ENCODE data around the gene CARS2.

The CARS2 gene

DNA sequence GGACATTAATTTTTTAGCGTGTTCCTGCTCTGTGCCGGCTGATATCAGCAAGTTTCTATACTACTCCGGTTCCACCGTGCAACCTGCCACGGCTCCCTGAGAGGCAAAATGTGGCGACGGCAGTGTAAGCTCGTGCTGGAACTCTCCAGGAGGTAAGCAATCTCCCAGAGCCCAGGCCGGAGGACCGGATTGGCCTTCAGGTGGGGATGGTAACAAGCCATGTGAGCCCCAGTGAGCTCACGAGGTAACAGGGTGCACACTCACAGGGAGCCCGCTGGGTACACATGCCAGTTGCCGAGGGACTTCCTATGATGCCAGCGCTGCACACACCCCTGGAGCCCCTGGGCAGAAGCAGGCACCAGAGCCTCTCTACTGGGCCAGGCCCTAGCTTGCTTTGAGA lies 52.1 kb downstream of the CARS2 start:
- no peak overlapping the region for H3K27ac ChIP-seq
- no peak for TF ChIP-seq ZFX (IDR thresholded peaks at IDR 0.05)
- TF ChIP-seq, protein P1, sequence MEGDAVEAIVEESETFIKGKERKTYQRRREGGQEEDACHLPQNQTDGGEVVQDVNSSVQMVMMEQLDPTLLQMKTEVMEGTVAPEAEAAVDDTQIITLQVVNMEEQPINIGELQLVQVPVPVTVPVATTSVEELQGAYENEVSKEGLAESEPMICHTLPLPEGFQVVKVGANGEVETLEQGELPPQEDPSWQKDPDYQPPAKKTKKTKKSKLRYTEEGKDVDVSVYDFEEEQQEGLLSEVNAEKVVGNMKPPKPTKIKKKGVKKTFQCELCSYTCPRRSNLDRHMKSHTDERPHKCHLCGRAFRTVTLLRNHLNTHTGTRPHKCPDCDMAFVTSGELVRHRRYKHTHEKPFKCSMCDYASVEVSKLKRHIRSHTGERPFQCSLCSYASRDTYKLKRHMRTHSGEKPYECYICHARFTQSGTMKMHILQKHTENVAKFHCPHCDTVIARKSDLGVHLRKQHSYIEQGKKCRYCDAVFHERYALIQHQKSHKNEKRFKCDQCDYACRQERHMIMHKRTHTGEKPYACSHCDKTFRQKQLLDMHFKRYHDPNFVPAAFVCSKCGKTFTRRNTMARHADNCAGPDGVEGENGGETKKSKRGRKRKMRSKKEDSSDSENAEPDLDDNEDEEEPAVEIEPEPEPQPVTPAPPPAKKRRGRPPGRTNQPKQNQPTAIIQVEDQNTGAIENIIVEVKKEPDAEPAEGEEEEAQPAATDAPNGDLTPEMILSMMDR (conservative IDR thresholded peaks at IDR 0.05): no peak

GRCh38 chr13:110653271-110653670 lies 52.6 kb downstream of the CARS2 start:
- TF ChIP-seq, protein P1 (conservative IDR thresholded peaks at IDR 0.05): no peak
- TF ChIP-seq ZFX (IDR thresholded peaks at IDR 0.05): no peak
- no peak overlapping the region for H3K27ac ChIP-seq

DNA sequence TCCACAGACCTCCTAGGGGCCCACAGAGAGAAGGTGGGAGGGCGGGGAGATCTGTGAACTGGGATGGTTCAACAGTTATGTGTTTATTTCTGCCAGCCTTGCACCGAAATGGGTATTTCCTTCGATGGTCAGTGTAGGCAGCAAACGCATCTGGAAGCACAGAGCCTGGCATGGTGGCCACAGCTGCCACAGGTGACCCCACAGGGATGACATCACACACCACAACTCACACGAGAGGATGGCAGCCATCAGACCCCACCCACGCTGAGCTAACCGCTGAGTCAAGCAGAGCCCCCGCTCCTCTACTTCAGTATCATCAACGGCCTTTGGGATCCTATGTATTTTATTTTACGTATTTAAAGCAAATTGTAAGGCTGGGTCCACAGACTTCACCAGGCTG lies 53.2 kb downstream of the CARS2 start:
- no peak overlapping the region for H3K27ac ChIP-seq
- TF ChIP-seq ZFX (IDR thresholded peaks at IDR 0.05): no peak
- TF ChIP-seq, protein P1 (conservative IDR thresholded peaks at IDR 0.05): no peak

GRCh38 chr13:110652231-110652730 lies 53.6 kb downstream of the CARS2 start:
- no peak overlapping the region for H3K27ac ChIP-seq
- TF ChIP-seq ZFX (IDR thresholded peaks at IDR 0.05): no peak
- TF ChIP-seq, protein P1 (conservative IDR thresholded peaks at IDR 0.05): no peak

DNA sequence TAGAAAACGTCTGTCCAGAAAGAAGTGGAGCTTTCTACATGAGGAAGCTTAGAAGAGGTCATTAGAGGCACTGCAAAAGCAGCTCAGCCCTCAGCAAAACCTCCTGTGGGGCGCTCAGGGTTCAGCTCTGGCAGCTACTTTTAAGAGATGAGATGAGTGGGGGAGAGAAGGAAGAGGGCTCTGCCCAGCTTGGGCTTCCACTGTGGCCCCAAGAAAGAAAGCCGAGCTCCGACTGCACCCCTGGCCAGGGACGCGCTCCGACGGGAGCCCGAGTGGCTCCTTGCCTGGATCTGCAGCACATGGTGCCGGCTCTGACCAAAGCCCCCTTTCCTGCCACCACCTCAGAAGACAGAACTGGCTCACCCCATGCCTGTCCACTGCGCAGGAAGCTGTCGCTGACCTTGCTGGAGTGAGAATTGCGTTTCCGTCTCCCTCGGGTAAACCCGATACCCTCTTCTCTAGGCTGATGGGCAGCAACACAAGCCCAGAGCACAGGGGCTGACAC lies 54.1 kb downstream of the CARS2 start:
- H3K27ac ChIP-seq: no peak overlapping the region
- TF ChIP-seq, protein P1 (conservative IDR thresholded peaks at IDR 0.05): no peak
- TF ChIP-seq ZFX (IDR thresholded peaks at IDR 0.05): no peak

DNA sequence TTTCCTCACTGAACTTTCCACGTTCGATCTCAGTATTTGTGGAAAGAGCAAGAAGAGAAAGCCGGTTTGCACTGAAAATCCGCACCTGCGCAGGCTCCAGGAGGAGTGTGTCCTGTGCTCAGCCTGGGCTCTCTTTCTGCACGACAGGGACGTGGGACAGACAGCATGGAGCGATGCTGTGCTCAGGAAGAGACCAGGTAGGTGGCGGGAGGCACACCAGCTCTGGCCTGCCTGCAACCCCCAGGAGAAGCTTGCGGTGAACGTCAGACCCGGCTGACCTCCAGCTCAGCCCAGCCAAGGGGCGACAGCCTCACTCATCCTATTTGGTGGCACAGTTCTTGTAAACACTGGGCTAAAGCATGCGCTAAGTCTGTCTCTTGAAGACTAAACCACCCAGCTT lies 54.6 kb downstream of the CARS2 start:
- TF ChIP-seq, protein P1 (conservative IDR thresholded peaks at IDR 0.05): no peak
- TF ChIP-seq ZFX (IDR thresholded peaks at IDR 0.05): no peak
- H3K27ac ChIP-seq: no peak overlapping the region

GRCh38 chr13:110650436-110650835 lies 55.5 kb downstream of the CARS2 start:
- TF ChIP-seq, protein P1 (conservative IDR thresholded peaks at IDR 0.05): no peak
- TF ChIP-seq ZFX (IDR thresholded peaks at IDR 0.05): no peak
- no peak overlapping the region for H3K27ac ChIP-seq

All from C4-2B (cell line).